ENCODE data around the gene NCOA3. TPM values are rescaled to one million over a fixed set of nuclear protein-coding genes. Genes with fewer than 3 reads are reported as not detected.

The NCOA3 gene
- total RNA-seq, 1 experiment from 2014 or later, result 23.3 TPM

DNA sequence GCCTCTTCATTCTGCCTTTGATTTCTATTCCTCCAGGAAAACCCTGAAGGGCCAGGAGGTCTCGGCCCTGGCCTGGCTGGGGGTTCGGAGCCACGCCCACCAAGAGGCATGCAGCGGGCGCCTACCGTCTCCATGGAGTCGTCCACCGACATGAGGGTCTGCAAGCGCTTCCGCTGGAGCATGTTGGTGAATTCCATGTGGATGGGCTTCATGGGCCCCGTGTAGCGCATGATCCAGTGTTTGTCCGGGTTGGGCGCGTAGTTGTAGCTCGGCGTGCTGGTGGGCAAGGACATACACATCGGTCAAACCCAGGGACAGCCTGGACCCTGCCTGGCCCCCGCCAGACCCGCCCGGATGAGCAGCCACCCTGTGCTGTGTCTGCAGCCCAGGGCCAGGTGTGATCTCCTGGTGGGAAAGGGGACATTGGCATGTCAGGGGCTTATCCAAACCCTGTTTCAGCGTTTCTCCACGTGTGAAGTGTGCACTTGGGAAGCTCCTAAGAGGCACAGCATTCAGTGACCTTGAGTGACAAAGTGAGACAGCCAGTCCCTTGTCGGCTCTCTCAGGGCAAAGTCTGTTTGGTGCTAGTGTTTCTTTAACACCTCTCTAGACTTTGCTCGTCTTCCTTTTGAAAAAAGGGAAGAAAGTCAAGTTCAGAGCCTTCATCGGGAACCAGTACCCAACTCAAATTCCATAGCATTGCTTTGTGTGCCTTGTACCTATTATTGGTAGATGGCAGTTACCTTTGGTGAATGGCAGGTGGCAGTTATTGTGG lies 182.8 kb downstream of the NCOA3 start:
- Histone ChIP-seq H2BK5ac (ENCODE audit: insufficient read length, low read length) (no peak overlapping the region), H3K18ac (ENCODE audit: insufficient read length, low read depth, low read length) (no peak overlapping the region), H3K27me3 (ENCODE audit: insufficient read depth, low read length) (no peaks in the 10 kb centered on the region), H3K4me1 (ENCODE audit: insufficient read depth, low read length) (no peaks in the 10 kb centered on the region), H3K14ac (ENCODE audit: insufficient read depth, low read length) (no peak overlapping the region), H3K23me2 (ENCODE audit: insufficient read length, low read depth, low read length, poor library complexity, severe bottlenecking) (no peaks in the 10 kb centered on the region), H4K5ac (ENCODE audit: insufficient read length, low read depth, low read length) (no peak overlapping the region), H3K4ac (ENCODE audit: low read depth, low read length) (no peak overlapping the region), H3K79me2 (ENCODE audit: insufficient read depth, low read length) (no peaks in the 10 kb centered on the region), H3K79me1 (ENCODE audit: insufficient read depth, low read depth, low read length, poor library complexity, severe bottlenecking) (no peaks in the 10 kb centered on the region), H3K56ac (ENCODE audit: insufficient read length, low read depth, low read length) (no peak overlapping the region), H3T11ph (ENCODE audit: low read length) (no peak overlapping the region), H3K23ac (ENCODE audit: insufficient read length, low read depth, low read length) (no peak overlapping the region), H4K8ac (replicated peaks; ENCODE audit: insufficient read length, low read depth, low read length) (no peak overlapping the region), H2BK20ac (ENCODE audit: low read depth, low read length, poor library complexity, severe bottlenecking) (no peak overlapping the region), H2BK120ac (ENCODE audit: low read depth, low read length, poor library complexity, severe bottlenecking) (no peak overlapping the region), H2AK5ac (ENCODE audit: insufficient read length, low read length) (no peak overlapping the region), H3K9me3 (ENCODE audit: control insufficient read depth, low read depth, low read length) (no peaks in the 10 kb centered on the region), H4K20me1 (ENCODE audit: control insufficient read depth, insufficient read depth, insufficient read length) (no peaks in the 10 kb centered on the region), H2BK12ac (ENCODE audit: insufficient read length, low read depth, low read length) (no peak overlapping the region), H2AFZ (ENCODE audit: low read length) (no peak overlapping the region), H3K27ac (ENCODE audit: insufficient read length, low read depth, low read length) (no peak overlapping the region), H3K9ac (ENCODE audit: extremely low read depth, insufficient read length, low read length) (no peak overlapping the region), H4K91ac (ENCODE audit: insufficient read length, low read depth, low read length) (no peak overlapping the region), H2BK15ac (ENCODE audit: low read depth, low read length) (no peak overlapping the region), H3K4me2 (ENCODE audit: insufficient read depth, insufficient read length, low read length) (no peak overlapping the region)
- no CpG with 5 or more reads among the region's 26 CpGs for WGBS (ENCODE audit: extremely low coverage, insufficient read length, low lambda C conversion rate)
- TF ChIP-seq, protein P1, sequence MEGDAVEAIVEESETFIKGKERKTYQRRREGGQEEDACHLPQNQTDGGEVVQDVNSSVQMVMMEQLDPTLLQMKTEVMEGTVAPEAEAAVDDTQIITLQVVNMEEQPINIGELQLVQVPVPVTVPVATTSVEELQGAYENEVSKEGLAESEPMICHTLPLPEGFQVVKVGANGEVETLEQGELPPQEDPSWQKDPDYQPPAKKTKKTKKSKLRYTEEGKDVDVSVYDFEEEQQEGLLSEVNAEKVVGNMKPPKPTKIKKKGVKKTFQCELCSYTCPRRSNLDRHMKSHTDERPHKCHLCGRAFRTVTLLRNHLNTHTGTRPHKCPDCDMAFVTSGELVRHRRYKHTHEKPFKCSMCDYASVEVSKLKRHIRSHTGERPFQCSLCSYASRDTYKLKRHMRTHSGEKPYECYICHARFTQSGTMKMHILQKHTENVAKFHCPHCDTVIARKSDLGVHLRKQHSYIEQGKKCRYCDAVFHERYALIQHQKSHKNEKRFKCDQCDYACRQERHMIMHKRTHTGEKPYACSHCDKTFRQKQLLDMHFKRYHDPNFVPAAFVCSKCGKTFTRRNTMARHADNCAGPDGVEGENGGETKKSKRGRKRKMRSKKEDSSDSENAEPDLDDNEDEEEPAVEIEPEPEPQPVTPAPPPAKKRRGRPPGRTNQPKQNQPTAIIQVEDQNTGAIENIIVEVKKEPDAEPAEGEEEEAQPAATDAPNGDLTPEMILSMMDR (conservative IDR thresholded peaks at IDR 0.05), result no peak
- Mint-ChIP-seq H3K4me3 (no peak overlapping the region), H3K27me3 (ENCODE audit: low read depth) (no peaks in the 10 kb centered on the region), H3K27ac (no peak overlapping the region), H3K9me3 (no peaks in the 10 kb centered on the region; a peak in 1 of 5 replicates), H3K36me3 (ENCODE audit: insufficient read depth in 1 of 3, low read depth in 3 of 3) (peaks cover 0 to 10% (median under 1%) of the 10 kb centered on the region in 3 experiments; a peak in 4 of 7 replicates), H3K4me1 (peaks cover 24 to 26% of the 10 kb centered on the region in 2 experiments)
- no peak for DNase-seq

All from H9 (cell line).